Central memory CD8-positive, alpha-beta T cell (primary cell): ENCODE data around the gene KDSR.
"Not testable (repeated sequence)": the region's sequence is repeated elsewhere in the genome, so short reads cannot be mapped to it uniquely, and the experiment has no call there.

ENCODE experiments used
- ATAC-seq: fragments of 150-1000 bp; cut with Tn5 transposase; replicated peaks from 2 replicates; pipeline ENCODE4 v1.10.0; 2022; ENCODE audit warnings: mild to moderate bottlenecking, moderate FRiP score, moderate number of reproducible peaks; ENCODE audit not compliant: poor library complexity, severe bottlenecking; ENCODE audit errors: extremely low read depth
- DNase-seq, 2 donors: peaks; one replicate each; pipeline ENCODE4 v3.0.0; 2021; ENCODE audit warnings: low spot score in 2 of 2
- H3K27ac Mint-ChIP-seq: one replicate; pipeline ENCODE4 v1.8.0; 2022; ENCODE audit warnings: low read depth, mild to moderate bottlenecking, moderate library complexity, mixed read lengths
- H3K27me3 Mint-ChIP-seq: one replicate; pipeline ENCODE4 v1.8.0; 2022; ENCODE audit warnings: mixed read lengths
- H3K36me3 Mint-ChIP-seq: one replicate; pipeline ENCODE4 v1.8.0; 2022; ENCODE audit warnings: mild to moderate bottlenecking, moderate library complexity, mixed read lengths; ENCODE audit not compliant: insufficient read depth
- H3K4me1 Mint-ChIP-seq: one replicate; pipeline ENCODE4 v1.8.0; 2022; ENCODE audit warnings: mixed read lengths
- H3K4me3 Mint-ChIP-seq: one replicate; pipeline ENCODE4 v1.8.0; 2022; ENCODE audit warnings: mild to moderate bottlenecking, moderate library complexity, mixed read lengths
- H3K9me3 Mint-ChIP-seq: one replicate; pipeline ENCODE4 v1.8.0; 2022; ENCODE audit warnings: mixed read lengths

Gene KDSR

GRCh38 chr18:63382843-63383242, 15.8 kb upstream of the KDSR start:
- ATAC-seq (no peak), DNase-seq (no peak)
- Mint-ChIP-seq H3K9me3 (no peaks in the 10 kb centered on the region), H3K27ac (no peak overlapping the region), H3K36me3 (peaks cover 6% of the 10 kb centered on the region), H3K4me1 (peaks cover 10% of the 10 kb centered on the region), H3K27me3 (no peaks in the 10 kb centered on the region), H3K4me3 (no peak overlapping the region)

GRCh38 chr18:63379639-63379962, 12.6 kb upstream of the KDSR start:
- Mint-ChIP-seq H3K27ac (no peak overlapping the region), H3K36me3 (peaks cover 3% of the 10 kb centered on the region), H3K4me3 (no peak overlapping the region), H3K27me3 (no peaks in the 10 kb centered on the region), H3K4me1 (peaks cover 15% of the 10 kb centered on the region), H3K9me3 (no peaks in the 10 kb centered on the region)
- ATAC-seq (no peak), DNase-seq (no peak)

GRCh38 chr18:63378919-63379638, 12.1 kb upstream of the KDSR start:
- H3K9me3 Mint-ChIP-seq, result no peaks in the 10 kb centered on the region
- peaks cover 3% of the 10 kb centered on the region for H3K36me3 Mint-ChIP-seq
- H3K4me3 Mint-ChIP-seq, result no peak overlapping the region
- peak overlapping the region; percentile 56 for H3K27ac Mint-ChIP-seq
- H3K27me3 Mint-ChIP-seq, result no peaks in the 10 kb centered on the region
- DNase-seq (no peak), ATAC-seq (no peak)
- H3K4me1 Mint-ChIP-seq, result peaks cover 15% of the 10 kb centered on the region

- Mint-ChIP-seq H3K27ac (no peak overlapping the region), H3K4me3 (no peak overlapping the region), H3K36me3 (no peaks in the 10 kb centered on the region), H3K9me3 (no peaks in the 10 kb centered on the region), H3K4me1 (peaks cover 15% of the 10 kb centered on the region), H3K27me3 (no peaks in the 10 kb centered on the region)
- no peak for ATAC-seq
- DNase-seq, result no peak
These were observed 10.4 kb upstream of the KDSR start for GRCh38 chr18:63377275-63377980.

GRCh38 chr18:63376538-63376937, 9.5 kb upstream of the KDSR start:
- no peak for DNase-seq
- ATAC-seq, result no peak
- Mint-ChIP-seq H3K36me3 (no peaks in the 10 kb centered on the region), H3K4me3 (no peak overlapping the region), H3K27me3 (no peaks in the 10 kb centered on the region), H3K9me3 (no peaks in the 10 kb centered on the region), H3K4me1 (peaks cover 15% of the 10 kb centered on the region), H3K27ac (no peak overlapping the region)

- ATAC-seq (no peak), DNase-seq (no peak)
- H3K4me3 Mint-ChIP-seq, result no peak overlapping the region
- H3K4me1 Mint-ChIP-seq, result peaks cover 15% of the 10 kb centered on the region
- no peaks in the 10 kb centered on the region for H3K9me3 Mint-ChIP-seq
- H3K27me3 Mint-ChIP-seq, result no peaks in the 10 kb centered on the region
- peaks cover 1% of the 10 kb centered on the region for H3K36me3 Mint-ChIP-seq
- H3K27ac Mint-ChIP-seq, result no peak overlapping the region
These were observed 7.5 kb upstream of the KDSR start for GRCh38 chr18:63374540-63374939.

GRCh38 chr18:63373161-63373560, 6.2 kb upstream of the KDSR start:
- Mint-ChIP-seq H3K4me3 (no peak overlapping the region), H3K9me3 (no peaks in the 10 kb centered on the region), H3K4me1 (peaks cover 16% of the 10 kb centered on the region), H3K27me3 (no peaks in the 10 kb centered on the region), H3K27ac (no peak overlapping the region), H3K36me3 (peaks cover 4% of the 10 kb centered on the region)
- ATAC-seq, result no peak
- no peak for DNase-seq

GRCh38 chr18:63368611-63369010, 1.6 kb upstream of the KDSR start:
- Mint-ChIP-seq H3K27me3 (no peaks in the 10 kb centered on the region), H3K36me3 (peaks cover 10% of the 10 kb centered on the region), H3K4me3 (peak overlapping the region; percentile 92), H3K4me1 (peaks cover 35% of the 10 kb centered on the region), H3K27ac (no peak overlapping the region), H3K9me3 (no peaks in the 10 kb centered on the region)
- ATAC-seq (no peak), DNase-seq (no peak)

- ATAC-seq, result peak; percentile 47
- no peaks in the 10 kb centered on the region for H3K9me3 Mint-ChIP-seq
- H3K27me3 Mint-ChIP-seq, result no peaks in the 10 kb centered on the region
- peak; percentile 18 to 22 for DNase-seq
- H3K4me1 Mint-ChIP-seq, result peaks cover 36% of the 10 kb centered on the region
- peaks cover 16% of the 10 kb centered on the region for H3K36me3 Mint-ChIP-seq
- H3K4me3 Mint-ChIP-seq, result peak overlapping the region; percentile 92
- H3K27ac Mint-ChIP-seq, result peak overlapping the region; percentile 72
These were observed 573 bp downstream of the KDSR start for GRCh38 chr18:63366213-63367052.

GRCh38 chr18:63365876-63366212, 1.2 kb downstream of the KDSR start:
- Mint-ChIP-seq H3K9me3 (no peaks in the 10 kb centered on the region), H3K27me3 (no peaks in the 10 kb centered on the region), H3K4me1 (peaks cover 36% of the 10 kb centered on the region), H3K27ac (peak overlapping the region; percentile 72), H3K4me3 (peak overlapping the region; percentile 92), H3K36me3 (peaks cover 17% of the 10 kb centered on the region)
- ATAC-seq (no peak), DNase-seq (no peak)

GRCh38 chr18:63363951-63364350, 3.1 kb downstream of the KDSR start:
- Mint-ChIP-seq H3K27me3 (no peaks in the 10 kb centered on the region), H3K9me3 (no peaks in the 10 kb centered on the region), H3K4me3 (no peak overlapping the region), H3K36me3 (peaks cover 21% of the 10 kb centered on the region), H3K27ac (peak overlapping the region; percentile 0), H3K4me1 (peaks cover 33% of the 10 kb centered on the region)
- ATAC-seq, result peak; percentile 62
- peak in 1 of 2 donors; percentile 56 for DNase-seq

GRCh38 chr18:63363420-63363819, 3.6 kb downstream of the KDSR start:
- H3K9me3 Mint-ChIP-seq, DNase-seq, H3K27ac Mint-ChIP-seq, ATAC-seq, H3K27me3 Mint-ChIP-seq, H3K4me3 Mint-ChIP-seq: not testable (repeated sequence)
- Mint-ChIP-seq H3K4me1 (peaks cover 28% of the 10 kb centered on the region), H3K36me3 (peaks cover 24% of the 10 kb centered on the region)
